ENCODE data around the gene SLCO2A1.

The SLCO2A1 gene

GRCh38 chr3:133884054-133884886 lies 145.5 kb downstream of the SLCO2A1 start:
- no peak for DNase-seq (ENCODE audit: low read depth)

GRCh38 chr3:133883641-133884040 lies 146.1 kb downstream of the SLCO2A1 start:
- no peak for DNase-seq (ENCODE audit: low read depth)

GRCh38 chr3:133882986-133883586 lies 146.6 kb downstream of the SLCO2A1 start:
- no peak for DNase-seq (ENCODE audit: low read depth)

GRCh38 chr3:133881939-133882825 lies 147.5 kb downstream of the SLCO2A1 start:
- no peak for DNase-seq (ENCODE audit: low read depth)

DNA sequence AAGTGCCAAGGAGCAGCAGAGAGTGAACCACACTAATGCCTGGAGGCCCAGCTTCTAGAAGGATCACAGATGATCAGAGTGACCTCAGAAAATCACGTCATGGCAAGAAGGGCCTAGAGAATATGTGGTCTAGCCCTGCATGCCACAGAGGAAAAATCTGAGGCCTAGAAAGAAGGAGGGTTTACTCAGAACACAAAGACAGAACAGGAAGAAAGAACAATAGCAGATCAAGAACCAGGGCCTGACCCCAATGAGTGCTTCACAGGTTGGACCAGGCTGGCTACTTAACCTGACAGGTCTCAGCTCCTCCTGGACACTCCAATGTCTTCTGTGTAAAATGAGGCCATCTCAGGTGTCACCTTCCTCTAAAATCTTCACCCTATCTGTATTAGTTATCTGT lies 148.2 kb downstream of the SLCO2A1 start:
- DNase-seq (ENCODE audit: low read depth): no peak

DNA sequence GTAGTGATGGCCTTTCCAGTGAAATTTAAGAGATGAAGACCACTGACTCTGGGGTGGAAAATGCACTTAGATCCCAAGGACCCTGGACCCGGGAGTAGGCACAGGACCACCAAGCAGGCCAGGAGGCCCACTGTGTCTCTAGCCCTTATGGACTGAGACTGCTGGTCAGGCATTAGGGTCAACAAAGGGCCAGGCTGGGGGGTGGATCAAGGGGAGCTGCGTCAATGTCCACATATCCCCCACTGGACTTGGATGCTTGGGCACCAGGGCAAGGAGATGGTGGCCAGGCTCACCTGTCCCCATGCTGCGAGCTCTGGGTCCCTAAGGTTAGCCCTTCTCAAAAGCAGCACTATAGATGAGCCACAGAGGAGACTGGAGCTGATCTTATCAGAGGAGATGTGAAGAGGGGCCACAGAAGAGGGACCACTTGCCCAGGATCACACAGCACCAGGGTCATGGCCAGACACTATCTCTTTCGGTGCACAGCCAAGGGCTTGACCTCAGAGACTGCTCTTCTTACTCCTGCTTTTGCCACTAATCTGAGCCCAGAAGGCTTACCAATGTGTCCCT lies 148.8 kb downstream of the SLCO2A1 start:
- no peak for DNase-seq (ENCODE audit: low read depth)

GRCh38 chr3:133880287-133880686 lies 149.4 kb downstream of the SLCO2A1 start:
- DNase-seq (ENCODE audit: low read depth): no peak

DNA sequence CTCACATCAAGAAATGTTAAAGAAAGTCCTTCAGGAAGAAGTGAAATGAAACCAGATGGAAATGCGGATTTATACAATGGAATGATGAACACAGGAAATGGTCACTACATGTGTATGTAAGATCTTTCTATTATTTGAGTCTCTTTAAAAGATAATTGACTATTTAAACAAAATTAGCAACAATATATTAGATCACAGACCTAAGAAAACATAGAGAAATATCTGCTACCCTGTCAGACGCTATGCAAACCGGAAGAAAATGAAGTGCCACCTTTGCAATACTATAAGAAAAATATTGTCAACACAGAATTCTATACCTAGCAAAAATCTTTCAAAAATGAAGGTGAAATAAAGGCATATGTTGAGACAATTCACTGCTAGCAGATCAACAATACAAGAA lies 151.2 kb downstream of the SLCO2A1 start:
- DNase-seq (ENCODE audit: low read depth): no peak

Measured in stimulated activated CD8-positive, alpha-beta memory T cell treated with anti-CD3 and anti-CD28 coated beads, Interleukin-12 subunit alpha, Interleukin-12 subunit beta, amount 100 ng/mL, for 4 hours (primary cell).